ENCODE measurements around the gene PRSS56.

GRCh38 chr2:232490221-232491138, 29.7 kb upstream of the PRSS56 start:
- TF ChIP-seq, protein P1, sequence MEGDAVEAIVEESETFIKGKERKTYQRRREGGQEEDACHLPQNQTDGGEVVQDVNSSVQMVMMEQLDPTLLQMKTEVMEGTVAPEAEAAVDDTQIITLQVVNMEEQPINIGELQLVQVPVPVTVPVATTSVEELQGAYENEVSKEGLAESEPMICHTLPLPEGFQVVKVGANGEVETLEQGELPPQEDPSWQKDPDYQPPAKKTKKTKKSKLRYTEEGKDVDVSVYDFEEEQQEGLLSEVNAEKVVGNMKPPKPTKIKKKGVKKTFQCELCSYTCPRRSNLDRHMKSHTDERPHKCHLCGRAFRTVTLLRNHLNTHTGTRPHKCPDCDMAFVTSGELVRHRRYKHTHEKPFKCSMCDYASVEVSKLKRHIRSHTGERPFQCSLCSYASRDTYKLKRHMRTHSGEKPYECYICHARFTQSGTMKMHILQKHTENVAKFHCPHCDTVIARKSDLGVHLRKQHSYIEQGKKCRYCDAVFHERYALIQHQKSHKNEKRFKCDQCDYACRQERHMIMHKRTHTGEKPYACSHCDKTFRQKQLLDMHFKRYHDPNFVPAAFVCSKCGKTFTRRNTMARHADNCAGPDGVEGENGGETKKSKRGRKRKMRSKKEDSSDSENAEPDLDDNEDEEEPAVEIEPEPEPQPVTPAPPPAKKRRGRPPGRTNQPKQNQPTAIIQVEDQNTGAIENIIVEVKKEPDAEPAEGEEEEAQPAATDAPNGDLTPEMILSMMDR (IDR thresholded peaks at IDR 0.05), result no peak
- TF ChIP-seq ZFX (IDR thresholded peaks at IDR 0.05; ENCODE audit: borderline replicate concordance), result no peak
